K562 (cell line): Measurements from ENCODE around the gene SHFL. TPM values are rescaled to one million over a fixed set of nuclear protein-coding genes. Genes with fewer than 3 reads are reported as not detected.

Source experiments
- E2F3 ChIP-seq: fragments of 250-450 bp; sonication (Bioruptor Pico); IDR thresholded peaks from 2 replicates; pipeline ENCODE4 v1.4.0; 2020; ENCODE audit warnings: mild to moderate bottlenecking
- ETV6 ChIP-seq, 3 experiments: fragments of 150-350 bp in 1 of 3; sonication (generic) in 1 of 3; formaldehyde crosslinking in 1 of 3; IDR thresholded peaks; 2 replicates each; pipeline versions ENCODE4 v1.6.1 to v1.8.0; 2014 to 2022; ENCODE audit warnings: borderline replicate concordance in 2 of 3, low read depth in 2 of 3, antibody characterized with exemption in 1 of 3, low read length in 1 of 3, mild to moderate bottlenecking in 1 of 3, missing genetic modification reagents in 1 of 3
- GABPB1 ChIP-seq: sonication (generic); formaldehyde crosslinking; IDR thresholded peaks from 2 replicates; pipeline ENCODE4 v1.8.0; 2022; ENCODE audit warnings: mild to moderate bottlenecking, missing genetic modification reagents
- KDM4B ChIP-seq, 2 experiments: fragments of 450-650 bp in 1 of 2; sonication (generic) in 1 of 2; IDR thresholded peaks; 2 replicates each; pipeline ENCODE4 v1.6.1; 2016 to 2017; ENCODE audit warnings: borderline replicate concordance in 2 of 2, antibody characterized with exemption in 1 of 2, low read depth in 1 of 2, mild to moderate bottlenecking in 1 of 2
- L3MBTL2 ChIP-seq: fragments of 450-650 bp; IDR thresholded peaks from 2 replicates; pipeline ENCODE4 v1.6.1; 2016; ENCODE audit warnings: mild to moderate bottlenecking, moderate library complexity
- MAZ ChIP-seq, 2 experiments: fragments of 450-650 bp in 1 of 2; sonication (generic) in 1 of 2; formaldehyde crosslinking; IDR thresholded peaks in 1 of 2; conservative IDR thresholded peaks in 1 of 2; 2 replicates each; pipeline versions ENCODE4 v1.4.0 to v1.5.0; 2020; ENCODE audit warnings: mild to moderate bottlenecking in 1 of 2, missing genetic modification reagents in 1 of 2
- MTA3 ChIP-seq: fragments of 450-650 bp; formaldehyde crosslinking; IDR thresholded peaks from 2 replicates; pipeline ENCODE4 v1.6.1; 2017; ENCODE audit warnings: mild to moderate bottlenecking, borderline replicate concordance
- MXI1 ChIP-seq: IDR thresholded peaks from 2 replicates; pipeline ENCODE4 v1.6.1; 2011; ENCODE audit warnings: low read depth, mild to moderate bottlenecking, improper control_type of control experiment, low read length
- NR2F6 ChIP-seq: fragments of 450-650 bp; formaldehyde crosslinking; IDR thresholded peaks from 2 replicates; pipeline ENCODE4 v1.4.0; 2020; ENCODE audit warnings: mild to moderate bottlenecking
- OTX1 ChIP-seq: fragments of 450-650 bp; formaldehyde crosslinking; IDR thresholded peaks from 2 replicates; pipeline ENCODE4 v1.4.0; 2022; ENCODE audit warnings: mild to moderate bottlenecking
- PHF20 ChIP-seq: fragments of 450-650 bp; IDR thresholded peaks from 2 replicates; pipeline ENCODE4 v1.6.1; 2018; ENCODE audit not compliant: partially characterized antibody
- PURB ChIP-seq: sonication (generic); formaldehyde crosslinking; IDR thresholded peaks from 2 replicates; pipeline ENCODE4 v1.9.0; 2021; ENCODE audit warnings: low read depth, mild to moderate bottlenecking, missing genetic modification reagents
- STAT5A ChIP-seq: IDR thresholded peaks from 2 replicates; pipeline ENCODE4 v1.6.1; 2012; ENCODE audit warnings: low read length, inconsistent platforms, borderline replicate concordance
- SUPT5H ChIP-seq: fragments of 450-650 bp; IDR thresholded peaks from 2 replicates; pipeline ENCODE4 v1.6.1; 2016
- ZNF445 ChIP-seq: fragments of 250-450 bp; sonication (Bioruptor Pico); IDR thresholded peaks from 2 replicates; pipeline ENCODE4 v1.4.0; 2020; ENCODE audit warnings: low read depth, mild to moderate bottlenecking, moderate library complexity
- ZNF551 ChIP-seq: fragments of 250-450 bp; sonication (Bioruptor Pico); IDR thresholded peaks from 2 replicates; pipeline ENCODE4 v1.5.0; 2021; ENCODE audit warnings: mild to moderate bottlenecking, moderate library complexity
- ZNF57 ChIP-seq: fragments of 450-650 bp; formaldehyde crosslinking; IDR thresholded peaks from 2 replicates; pipeline ENCODE4 v1.4.0; 2020; ENCODE audit warnings: mild to moderate bottlenecking, moderate library complexity
- ZNF717 ChIP-seq: fragments of 250-450 bp; sonication (Bioruptor Pico); IDR thresholded peaks from 2 replicates; pipeline ENCODE4 v1.5.0; 2021
- polyA plus RNA-seq, 8 experiments: library from polyadenylated mRNA; depleted of rRNA in 4 of 8; stranded (reverse) in 5 of 8; unstranded in 3 of 8; fragments of >200 nt; fragmentation: Nextera tagmentation in 2 of 8; fragmentation: Illumina TruSeq in 1 of 8; extraction: Ambion mirVana in 2 of 8; extraction: Trizol in 1 of 8; gene quantifications; 2 replicates each; pipeline versions ENCODE4 v1.2.1 to v1.2.3, GENCODE V29; 2011 to 2014; ENCODE audit warnings: inconsistent platforms in 1 of 8, missing spikeins in 1 of 8
- total RNA-seq, 7 experiments: library from RNA; depleted of rRNA in 6 of 7; stranded (reverse); fragments of >200 nt in 6 of 7; fragmentation: Illumina TruSeq in 2 of 7; extraction: Trizol in 2 of 7; gene quantifications; 2 replicates each; pipeline versions ENCODE4 v1.2.1 to v1.2.3, GENCODE V29; 2011 to 2021; ENCODE audit warnings: low replicate concordance in 1 of 7
- TF ChIP-seq, protein P1 (sequence below), 2 experiments: fragments of 450-650 bp in 1 of 2; IDR thresholded peaks; 2 replicates each; pipeline ENCODE4 v1.6.1; 2011 to 2017; ENCODE audit warnings: low read depth in 2 of 2, antibody characterized with exemption in 1 of 2, borderline replicate concordance in 1 of 2, low read length in 1 of 2, mild to moderate bottlenecking in 1 of 2, mixed read lengths in 1 of 2; ENCODE audit not compliant: control insufficient read depth in 1 of 2
- TF ChIP-seq, protein P2 (sequence below): fragments of 450-650 bp; IDR thresholded peaks from 2 replicates; pipeline ENCODE4 v1.7.1; 2018; ENCODE audit warnings: mild to moderate bottlenecking, low read depth; ENCODE audit not compliant: partially characterized antibody

SHFL gene
- total and polyA plus RNA-seq, 9 of the 15 experiments (the other 6 are each of a cell fraction or from before 2014, with no cell fraction given), result 1.5 to 25.7 (median 13.0) TPM

GRCh38 chr19:10112895-10113591 lies 26.9 kb downstream of the SHFL start (continued):
- TF ChIP-seq NR2F6 (CRISPR knock-in tag) (0 out of 2 replicates have a peak, but pooled peaks have one; percentile 11), PHF20 (no peak), MXI1 (peak; percentile 40; the same call in 1 of the 2 replicates), MAZ (CRISPR knock-in tag; conservative IDR thresholded peaks at IDR 0.05 in 1 of 2, IDR thresholded peaks at IDR 0.05 in 1 of 2) (peak; percentile 51 to 69; a peak in 3 of 4 replicates), PURB (CRISPR knock-in tag) (no peak), OTX1 (CRISPR knock-in tag) (peak; percentile 83; the same call in 1 of the 2 replicates), ZNF717 (0 out of 2 replicates have a peak, but pooled peaks have one; percentile 22), KDM4B (IDR thresholded peaks at IDR 0.05; ENCODE audit: borderline replicate concordance in 2 of 2, low read depth in 1 of 2) (0 out of 4 replicates have a peak, but pooled peaks of 1 of the 2 experiments have one; percentile 52), MTA3 (peak; percentile 19; the same call in 1 of the 2 replicates), GABPB1 (CRISPR knock-in tag) (peak; percentile 41; the same call in 1 of the 2 replicates), ETV6 (IDR thresholded peaks at IDR 0.05; ENCODE audit: borderline replicate concordance in 1 of 2, low read depth in 2 of 2, low read length in 1 of 2) (no peak), ETV6 (CRISPR knock-in tag; IDR thresholded peaks at IDR 0.05; ENCODE audit: borderline replicate concordance) (no peak), STAT5A (0 out of 2 replicates have a peak, but pooled peaks have one; percentile 12), E2F3 (0 out of 2 replicates have a peak, but pooled peaks have one; percentile 47), ZNF57 (CRISPR knock-in tag) (peak; percentile 67; the same call in 1 of the 2 replicates), ZNF445 (CRISPR knock-in tag) (peak; percentile 65; the same call in 1 of the 2 replicates), L3MBTL2 (peak; percentile 46), ZNF551 (CRISPR knock-in tag) (no peak), SUPT5H (peak; percentile 16)
- TF ChIP-seq, protein P1, sequence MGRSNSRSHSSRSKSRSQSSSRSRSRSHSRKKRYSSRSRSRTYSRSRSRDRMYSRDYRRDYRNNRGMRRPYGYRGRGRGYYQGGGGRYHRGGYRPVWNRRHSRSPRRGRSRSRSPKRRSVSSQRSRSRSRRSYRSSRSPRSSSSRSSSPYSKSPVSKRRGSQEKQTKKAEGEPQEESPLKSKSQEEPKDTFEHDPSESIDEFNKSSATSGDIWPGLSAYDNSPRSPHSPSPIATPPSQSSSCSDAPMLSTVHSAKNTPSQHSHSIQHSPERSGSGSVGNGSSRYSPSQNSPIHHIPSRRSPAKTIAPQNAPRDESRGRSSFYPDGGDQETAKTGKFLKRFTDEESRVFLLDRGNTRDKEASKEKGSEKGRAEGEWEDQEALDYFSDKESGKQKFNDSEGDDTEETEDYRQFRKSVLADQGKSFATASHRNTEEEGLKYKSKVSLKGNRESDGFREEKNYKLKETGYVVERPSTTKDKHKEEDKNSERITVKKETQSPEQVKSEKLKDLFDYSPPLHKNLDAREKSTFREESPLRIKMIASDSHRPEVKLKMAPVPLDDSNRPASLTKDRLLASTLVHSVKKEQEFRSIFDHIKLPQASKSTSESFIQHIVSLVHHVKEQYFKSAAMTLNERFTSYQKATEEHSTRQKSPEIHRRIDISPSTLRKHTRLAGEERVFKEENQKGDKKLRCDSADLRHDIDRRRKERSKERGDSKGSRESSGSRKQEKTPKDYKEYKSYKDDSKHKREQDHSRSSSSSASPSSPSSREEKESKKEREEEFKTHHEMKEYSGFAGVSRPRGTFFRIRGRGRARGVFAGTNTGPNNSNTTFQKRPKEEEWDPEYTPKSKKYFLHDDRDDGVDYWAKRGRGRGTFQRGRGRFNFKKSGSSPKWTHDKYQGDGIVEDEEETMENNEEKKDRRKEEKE (IDR thresholded peaks at IDR 0.05; ENCODE audit: borderline replicate concordance in 1 of 2, control insufficient read depth in 1 of 2, low read depth in 2 of 2, low read length in 1 of 2), result no peak
- TF ChIP-seq, protein P2, sequence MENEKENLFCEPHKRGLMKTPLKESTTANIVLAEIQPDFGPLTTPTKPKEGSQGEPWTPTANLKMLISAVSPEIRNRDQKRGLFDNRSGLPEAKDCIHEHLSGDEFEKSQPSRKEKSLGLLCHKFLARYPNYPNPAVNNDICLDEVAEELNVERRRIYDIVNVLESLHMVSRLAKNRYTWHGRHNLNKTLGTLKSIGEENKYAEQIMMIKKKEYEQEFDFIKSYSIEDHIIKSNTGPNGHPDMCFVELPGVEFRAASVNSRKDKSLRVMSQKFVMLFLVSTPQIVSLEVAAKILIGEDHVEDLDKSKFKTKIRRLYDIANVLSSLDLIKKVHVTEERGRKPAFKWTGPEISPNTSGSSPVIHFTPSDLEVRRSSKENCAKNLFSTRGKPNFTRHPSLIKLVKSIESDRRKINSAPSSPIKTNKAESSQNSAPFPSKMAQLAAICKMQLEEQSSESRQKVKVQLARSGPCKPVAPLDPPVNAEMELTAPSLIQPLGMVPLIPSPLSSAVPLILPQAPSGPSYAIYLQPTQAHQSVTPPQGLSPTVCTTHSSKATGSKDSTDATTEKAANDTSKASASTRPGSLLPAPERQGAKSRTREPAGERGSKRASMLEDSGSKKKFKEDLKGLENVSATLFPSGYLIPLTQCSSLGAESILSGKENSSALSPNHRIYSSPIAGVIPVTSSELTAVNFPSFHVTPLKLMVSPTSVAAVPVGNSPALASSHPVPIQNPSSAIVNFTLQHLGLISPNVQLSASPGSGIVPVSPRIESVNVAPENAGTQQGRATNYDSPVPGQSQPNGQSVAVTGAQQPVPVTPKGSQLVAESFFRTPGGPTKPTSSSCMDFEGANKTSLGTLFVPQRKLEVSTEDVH, result peak; percentile 58
